LNCAP (cell line): ENCODE results near the gene BCAT1.

Experiments used
- TF ChIP-seq, protein P1 (sequence below): fragments of 450-650 bp; IDR thresholded peaks from 2 replicates; pipeline ENCODE4 v1.5.1; 2017; ENCODE audit warnings: mild to moderate bottlenecking

Gene BCAT1

DNA sequence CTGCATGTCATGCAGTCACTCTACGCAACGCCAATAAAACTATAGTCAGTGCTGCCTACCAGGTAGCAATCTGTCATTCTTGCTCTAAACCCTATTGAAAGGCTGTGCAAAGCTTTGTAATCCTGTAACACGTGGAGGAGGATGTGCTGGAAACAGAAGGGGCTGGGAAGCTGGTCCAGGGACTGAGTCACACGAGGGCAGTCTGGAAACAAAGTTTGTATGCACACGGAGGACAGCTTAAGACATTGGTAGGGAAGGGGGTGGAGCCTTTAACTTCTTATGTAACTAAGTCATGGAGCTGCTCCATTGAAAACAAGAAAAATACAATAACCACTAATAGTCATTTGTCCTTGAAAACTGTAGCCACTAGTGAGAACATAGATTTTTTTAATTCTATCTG, 128.0 kb downstream of the BCAT1 start:
- TF ChIP-seq, protein P1, sequence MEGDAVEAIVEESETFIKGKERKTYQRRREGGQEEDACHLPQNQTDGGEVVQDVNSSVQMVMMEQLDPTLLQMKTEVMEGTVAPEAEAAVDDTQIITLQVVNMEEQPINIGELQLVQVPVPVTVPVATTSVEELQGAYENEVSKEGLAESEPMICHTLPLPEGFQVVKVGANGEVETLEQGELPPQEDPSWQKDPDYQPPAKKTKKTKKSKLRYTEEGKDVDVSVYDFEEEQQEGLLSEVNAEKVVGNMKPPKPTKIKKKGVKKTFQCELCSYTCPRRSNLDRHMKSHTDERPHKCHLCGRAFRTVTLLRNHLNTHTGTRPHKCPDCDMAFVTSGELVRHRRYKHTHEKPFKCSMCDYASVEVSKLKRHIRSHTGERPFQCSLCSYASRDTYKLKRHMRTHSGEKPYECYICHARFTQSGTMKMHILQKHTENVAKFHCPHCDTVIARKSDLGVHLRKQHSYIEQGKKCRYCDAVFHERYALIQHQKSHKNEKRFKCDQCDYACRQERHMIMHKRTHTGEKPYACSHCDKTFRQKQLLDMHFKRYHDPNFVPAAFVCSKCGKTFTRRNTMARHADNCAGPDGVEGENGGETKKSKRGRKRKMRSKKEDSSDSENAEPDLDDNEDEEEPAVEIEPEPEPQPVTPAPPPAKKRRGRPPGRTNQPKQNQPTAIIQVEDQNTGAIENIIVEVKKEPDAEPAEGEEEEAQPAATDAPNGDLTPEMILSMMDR = no peak

DNA sequence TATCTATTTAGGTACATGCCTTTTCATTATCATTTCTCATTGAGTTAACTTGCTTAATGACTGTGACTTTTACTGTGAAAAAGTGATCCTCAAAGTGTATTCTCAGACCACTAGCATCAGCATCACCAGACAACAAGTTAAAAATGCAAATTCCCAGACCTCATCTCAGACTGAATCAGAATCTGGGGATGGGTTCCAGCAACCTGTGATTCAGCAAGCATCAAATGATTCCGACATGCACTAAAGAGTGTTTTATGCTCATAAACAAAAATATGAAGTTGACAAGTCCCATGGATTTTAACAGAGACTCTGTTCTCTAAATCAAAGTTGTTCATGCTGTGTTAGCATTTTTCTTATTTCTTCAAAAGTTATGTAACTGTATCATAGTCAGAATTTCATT, 130.6 kb downstream of the BCAT1 start:
- TF ChIP-seq, protein P1 = no peak

DNA sequence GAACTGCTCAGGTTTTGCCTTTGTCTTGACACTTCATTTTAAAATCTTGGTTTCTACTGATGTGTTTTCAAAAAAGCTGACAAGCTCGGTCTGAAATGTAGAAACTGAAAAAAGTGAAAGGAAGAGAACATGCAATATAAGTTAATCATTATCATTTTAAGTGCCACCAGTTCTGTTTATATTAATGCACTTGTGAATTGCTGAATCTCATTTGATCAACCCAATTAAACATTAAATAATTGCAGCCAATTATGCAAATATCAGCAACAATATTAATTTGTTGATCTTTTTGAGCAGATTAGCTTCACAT, 133.8 kb downstream of the BCAT1 start:
- TF ChIP-seq, protein P1 = no peak

DNA sequence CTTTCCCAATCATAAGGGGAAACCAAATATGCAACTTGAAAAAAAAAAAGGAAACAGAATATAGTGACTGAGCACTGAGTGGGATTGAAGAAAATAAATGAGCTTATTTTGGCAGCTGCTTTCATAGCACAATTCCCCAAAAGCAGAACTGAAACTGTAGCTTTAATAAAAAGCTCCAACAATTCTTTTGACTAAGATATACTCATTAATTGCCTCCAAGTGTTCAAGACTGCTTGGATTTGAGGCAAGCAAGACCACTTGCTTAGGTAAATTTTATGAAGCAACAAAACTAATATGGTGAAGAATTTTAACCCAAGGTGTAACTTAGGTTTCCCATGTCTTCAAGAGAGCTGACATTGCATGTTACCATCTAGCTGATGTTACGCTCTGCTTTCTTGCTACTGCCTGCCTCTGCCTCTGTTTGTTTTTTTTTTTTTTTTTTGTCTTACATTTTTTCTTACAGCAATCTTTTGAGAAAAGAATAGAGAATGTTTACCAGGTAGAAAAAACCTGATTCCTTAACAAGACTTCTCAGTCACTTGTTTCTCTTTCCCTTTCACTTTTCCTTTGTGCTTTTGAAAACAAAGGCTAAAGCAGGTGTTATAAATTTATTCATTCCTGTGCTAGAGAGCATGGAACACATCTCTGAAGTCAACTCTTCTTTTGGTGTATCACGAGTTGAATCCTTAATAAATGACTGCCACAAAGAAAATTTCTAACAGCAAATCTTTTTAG, 134.4 kb downstream of the BCAT1 start:
- TF ChIP-seq, protein P1 = no peak

DNA sequence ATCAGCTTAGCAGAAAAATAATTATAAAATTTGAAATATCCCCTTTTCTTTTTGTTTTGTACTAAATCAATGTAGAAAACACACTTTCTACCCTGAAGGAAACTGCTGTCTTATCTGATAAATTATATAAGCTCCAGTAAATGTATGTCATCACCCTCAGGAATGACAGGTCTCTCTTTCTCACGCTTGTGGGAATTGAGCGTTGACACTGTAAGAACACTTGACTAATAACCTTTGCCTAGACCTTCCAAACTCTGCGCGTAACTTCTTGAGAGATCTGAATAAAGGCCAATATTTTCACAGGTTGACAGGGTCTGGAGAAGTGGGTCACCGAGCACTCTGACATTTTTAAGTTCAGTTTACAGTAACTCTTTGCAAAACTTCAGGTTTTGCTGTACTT, 138.5 kb downstream of the BCAT1 start:
- TF ChIP-seq, protein P1 = no peak

DNA sequence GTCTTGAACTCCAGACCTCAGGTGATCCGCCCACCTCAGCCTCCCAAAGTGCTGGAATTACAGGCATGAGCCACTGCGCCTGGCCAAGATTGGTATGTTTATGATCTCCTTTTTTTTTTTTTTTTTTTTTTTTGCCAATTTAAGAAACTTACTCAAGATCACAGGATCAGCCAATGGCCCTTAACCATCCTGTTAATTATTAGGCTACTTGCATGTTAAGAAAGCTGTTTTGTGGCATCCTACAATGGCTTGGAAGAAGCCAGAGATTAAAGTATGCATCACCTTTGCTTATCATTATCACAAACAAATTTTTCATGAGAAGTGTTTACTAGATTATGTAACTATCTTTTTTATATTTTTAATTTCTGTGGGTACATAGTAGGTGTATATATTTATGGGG, 140.2 kb downstream of the BCAT1 start:
- TF ChIP-seq, protein P1 = no peak

DNA sequence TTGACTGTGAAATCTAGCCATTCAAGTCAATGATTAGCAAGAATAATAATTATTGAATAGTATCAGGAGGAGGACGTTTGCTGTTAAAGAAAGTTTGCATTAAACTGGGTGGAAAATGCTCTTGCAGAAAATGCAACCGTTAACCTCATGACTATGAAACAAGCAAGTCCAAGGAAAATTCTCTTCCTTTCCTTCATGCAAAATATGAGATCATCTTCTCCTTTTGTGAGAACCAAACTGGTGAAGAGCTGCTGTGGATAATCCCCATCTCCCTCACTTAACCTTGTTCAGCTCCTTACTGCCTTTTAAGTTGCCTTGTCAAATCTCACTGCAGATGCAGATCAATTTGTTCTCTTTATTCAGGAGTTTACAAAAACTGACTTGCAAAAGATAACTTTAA, 142.5 kb downstream of the BCAT1 start:
- TF ChIP-seq, protein P1 = no peak
